HepG2 (cell line): ENCODE measurements around the gene DNAJC12. TPM values are rescaled to one million over a fixed set of nuclear protein-coding genes. Genes with fewer than 3 reads are reported as not detected.
A peak's percentile ranks its signal among the peaks of the same experiment; 100 is the strongest.

Experiments
- CSRNP1 ChIP-seq: sonication (generic); formaldehyde crosslinking; IDR thresholded peaks from 2 replicates; pipeline ENCODE4 v1.8.1; 2023; ENCODE audit warnings: mild to moderate bottlenecking, missing genetic modification reagents
- E2F2 ChIP-seq: sonication (generic); formaldehyde crosslinking; IDR thresholded peaks from 2 replicates; pipeline ENCODE4 v1.4.0; 2020; ENCODE audit warnings: missing genetic modification reagents, borderline replicate concordance
- MAFK ChIP-seq, 2 experiments: IDR thresholded peaks in 1 of 2; conservative IDR thresholded peaks in 1 of 2; 2 replicates each; pipeline ENCODE4 v1.6.1; 2011; ENCODE audit warnings: improper control_type of control experiment in 2 of 2, low read length in 2 of 2
- NFYC ChIP-seq: IDR thresholded peaks from 2 replicates; pipeline ENCODE4 v1.6.1; 2016; ENCODE audit warnings: missing genetic modification reagents, missing compliant biosample characterization
- PRMT3 ChIP-seq: sonication (generic); formaldehyde crosslinking; IDR thresholded peaks from 2 replicates; pipeline ENCODE4 v1.8.1; 2022; ENCODE audit warnings: low read depth, mild to moderate bottlenecking, moderate library complexity, missing genetic modification reagents, borderline replicate concordance
- SKI ChIP-seq: fragments of 450-650 bp; IDR thresholded peaks from one replicate; pipeline ENCODE4 v1.6.1; 2018; ENCODE audit warnings: mild to moderate bottlenecking; ENCODE audit not compliant: partially characterized antibody
- XRCC5 ChIP-seq: fragments of 200-400 bp; formaldehyde crosslinking; optimal IDR thresholded peaks from 2 replicates; pipeline ENCODE3; 2017; ENCODE audit warnings: mild to moderate bottlenecking, low read length
- ZNF367 ChIP-seq: sonication (generic); formaldehyde crosslinking; IDR thresholded peaks from 2 replicates; pipeline ENCODE4 v1.4.0; 2020; ENCODE audit warnings: missing genetic modification reagents, borderline replicate concordance
- ZNF605 ChIP-seq: sonication (generic); formaldehyde crosslinking; IDR thresholded peaks from 2 replicates; pipeline ENCODE4 v1.8.0; 2022; ENCODE audit warnings: mild to moderate bottlenecking, missing genetic modification reagents
- polyA plus RNA-seq, 8 experiments: library from polyadenylated mRNA; depleted of rRNA in 3 of 8; stranded (reverse) in 7 of 8; unstranded in 1 of 8; fragments of >200 nt; fragmentation: Illumina TruSeq in 4 of 8; extraction: Trizol in 4 of 8; gene quantifications; 2 replicates each; pipeline versions ENCODE4 v1.2.1 to v1.2.3, GENCODE V29; 2011 to 2016; ENCODE audit warnings: low read depth in 4 of 8, missing spikeins in 1 of 8, mixed read lengths in 1 of 8; ENCODE audit not compliant: insufficient read depth in 1 of 8
- total RNA-seq, 5 experiments: library from RNA; depleted of rRNA; stranded (reverse); fragments of >200 nt; fragmentation: Illumina TruSeq; extraction: Trizol; gene quantifications; 2 replicates each; pipeline ENCODE4 v1.2.3, GENCODE V29; 2016; ENCODE audit warnings: low read depth in 1 of 5
- TF ChIP-seq, protein P1 (sequence below): sonication (generic); formaldehyde crosslinking; IDR thresholded peaks from 2 replicates; pipeline ENCODE4 v1.4.0; 2020; ENCODE audit warnings: missing genetic modification reagents
- TF ChIP-seq, protein P2 (sequence below): sonication (generic); formaldehyde crosslinking; IDR thresholded peaks from 2 replicates; pipeline ENCODE4 v1.8.0; 2022; ENCODE audit warnings: mild to moderate bottlenecking, missing genetic modification reagents, borderline replicate concordance
- TF ChIP-seq, protein P3 (sequence below): sonication (generic); formaldehyde crosslinking; IDR thresholded peaks from 2 replicates; pipeline ENCODE4 v1.4.0; 2020; ENCODE audit warnings: missing genetic modification reagents, mild to moderate bottlenecking, borderline replicate concordance
- TF ChIP-seq, protein P4 (sequence below): sonication (generic); formaldehyde crosslinking; IDR thresholded peaks from 2 replicates; pipeline ENCODE4 v1.4.0; 2020; ENCODE audit warnings: missing genetic modification reagents
- TF ChIP-seq, protein P5 (sequence below): sonication (generic); formaldehyde crosslinking; IDR thresholded peaks from 2 replicates; pipeline ENCODE4 v1.4.0; 2020; ENCODE audit warnings: missing genetic modification reagents, borderline replicate concordance

Gene DNAJC12
- total and polyA plus RNA-seq, 2 of the 13 experiments (the other 11 are each of a cell fraction or from before 2014, with no cell fraction given), result 11.6 to 43.9 TPM

DNA sequence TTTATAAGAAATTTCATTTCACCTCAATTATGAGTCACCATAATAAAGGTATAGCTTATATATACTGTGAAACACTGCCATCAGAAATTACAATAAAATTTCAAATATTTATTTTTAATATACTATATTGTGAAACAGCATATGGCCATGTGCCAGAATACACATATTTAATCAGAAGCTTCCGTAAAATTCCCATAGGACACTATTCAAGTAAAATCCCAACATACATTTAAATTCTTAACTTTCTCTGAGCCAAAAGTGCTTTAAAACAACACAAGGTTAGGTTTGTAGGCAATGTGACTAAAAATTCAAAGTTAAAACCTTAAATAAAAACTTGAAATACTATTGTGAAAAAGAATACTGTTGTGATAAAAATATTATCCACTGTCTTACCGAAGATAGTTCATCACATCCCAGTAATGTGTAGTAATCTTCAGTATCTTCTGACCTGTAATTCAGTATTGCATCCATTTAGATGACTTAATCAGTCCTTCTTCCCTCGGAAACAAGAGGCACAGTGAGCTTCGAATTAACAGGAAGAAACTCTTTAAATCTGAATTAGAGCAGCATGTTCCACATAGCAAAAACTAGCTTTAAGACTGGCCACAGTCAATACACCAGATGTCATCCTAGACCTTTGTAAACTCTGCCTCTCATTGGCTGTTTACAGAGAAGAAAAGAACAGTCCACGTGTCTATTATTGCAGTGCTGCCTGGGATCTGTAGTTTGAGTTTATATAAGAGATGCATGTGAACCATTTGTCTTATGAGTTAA lies at the start of gene DNAJC12 (continued):
- TF ChIP-seq, protein P1, sequence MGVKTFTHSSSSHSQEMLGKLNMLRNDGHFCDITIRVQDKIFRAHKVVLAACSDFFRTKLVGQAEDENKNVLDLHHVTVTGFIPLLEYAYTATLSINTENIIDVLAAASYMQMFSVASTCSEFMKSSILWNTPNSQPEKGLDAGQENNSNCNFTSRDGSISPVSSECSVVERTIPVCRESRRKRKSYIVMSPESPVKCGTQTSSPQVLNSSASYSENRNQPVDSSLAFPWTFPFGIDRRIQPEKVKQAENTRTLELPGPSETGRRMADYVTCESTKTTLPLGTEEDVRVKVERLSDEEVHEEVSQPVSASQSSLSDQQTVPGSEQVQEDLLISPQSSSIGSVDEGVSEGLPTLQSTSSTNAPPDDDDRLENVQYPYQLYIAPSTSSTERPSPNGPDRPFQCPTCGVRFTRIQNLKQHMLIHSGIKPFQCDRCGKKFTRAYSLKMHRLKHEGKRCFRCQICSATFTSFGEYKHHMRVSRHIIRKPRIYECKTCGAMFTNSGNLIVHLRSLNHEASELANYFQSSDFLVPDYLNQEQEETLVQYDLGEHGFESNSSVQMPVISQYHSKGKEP, result no peak
- no peak for TF ChIP-seq ZNF367 (CRISPR knock-in tag)
- TF ChIP-seq, protein P2, sequence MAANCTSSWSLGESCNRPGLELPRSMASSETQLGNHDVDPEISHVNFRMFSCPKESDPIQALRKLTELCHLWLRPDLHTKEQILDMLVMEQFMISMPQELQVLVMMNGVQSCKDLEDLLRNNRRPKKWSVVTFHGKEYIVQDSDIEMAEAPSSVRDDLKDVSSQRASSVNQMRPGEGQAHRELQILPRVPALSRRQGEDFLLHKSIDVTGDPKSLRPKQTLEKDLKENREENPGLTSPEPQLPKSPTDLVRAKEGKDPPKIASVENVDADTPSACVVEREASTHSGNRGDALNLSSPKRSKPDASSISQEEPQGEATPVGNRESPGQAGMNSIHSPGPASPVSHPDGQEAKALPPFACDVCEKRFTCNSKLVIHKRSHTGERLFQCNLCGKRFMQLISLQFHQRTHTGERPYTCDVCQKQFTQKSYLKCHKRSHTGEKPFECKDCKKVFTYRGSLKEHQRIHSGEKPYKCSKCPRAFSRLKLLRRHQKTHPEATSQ (CRISPR knock-in tag), result no peak
- no peak for TF ChIP-seq E2F2 (CRISPR knock-in tag)
- no peak for TF ChIP-seq MAFK (conservative IDR thresholded peaks at IDR 0.05 in 1 of 2, IDR thresholded peaks at IDR 0.05 in 1 of 2; ENCODE audit: low read length in 2 of 2)
- no peak for TF ChIP-seq CSRNP1 (CRISPR knock-in tag)
- peak; percentile 78 for TF ChIP-seq NFYC
- TF ChIP-seq, protein P3, sequence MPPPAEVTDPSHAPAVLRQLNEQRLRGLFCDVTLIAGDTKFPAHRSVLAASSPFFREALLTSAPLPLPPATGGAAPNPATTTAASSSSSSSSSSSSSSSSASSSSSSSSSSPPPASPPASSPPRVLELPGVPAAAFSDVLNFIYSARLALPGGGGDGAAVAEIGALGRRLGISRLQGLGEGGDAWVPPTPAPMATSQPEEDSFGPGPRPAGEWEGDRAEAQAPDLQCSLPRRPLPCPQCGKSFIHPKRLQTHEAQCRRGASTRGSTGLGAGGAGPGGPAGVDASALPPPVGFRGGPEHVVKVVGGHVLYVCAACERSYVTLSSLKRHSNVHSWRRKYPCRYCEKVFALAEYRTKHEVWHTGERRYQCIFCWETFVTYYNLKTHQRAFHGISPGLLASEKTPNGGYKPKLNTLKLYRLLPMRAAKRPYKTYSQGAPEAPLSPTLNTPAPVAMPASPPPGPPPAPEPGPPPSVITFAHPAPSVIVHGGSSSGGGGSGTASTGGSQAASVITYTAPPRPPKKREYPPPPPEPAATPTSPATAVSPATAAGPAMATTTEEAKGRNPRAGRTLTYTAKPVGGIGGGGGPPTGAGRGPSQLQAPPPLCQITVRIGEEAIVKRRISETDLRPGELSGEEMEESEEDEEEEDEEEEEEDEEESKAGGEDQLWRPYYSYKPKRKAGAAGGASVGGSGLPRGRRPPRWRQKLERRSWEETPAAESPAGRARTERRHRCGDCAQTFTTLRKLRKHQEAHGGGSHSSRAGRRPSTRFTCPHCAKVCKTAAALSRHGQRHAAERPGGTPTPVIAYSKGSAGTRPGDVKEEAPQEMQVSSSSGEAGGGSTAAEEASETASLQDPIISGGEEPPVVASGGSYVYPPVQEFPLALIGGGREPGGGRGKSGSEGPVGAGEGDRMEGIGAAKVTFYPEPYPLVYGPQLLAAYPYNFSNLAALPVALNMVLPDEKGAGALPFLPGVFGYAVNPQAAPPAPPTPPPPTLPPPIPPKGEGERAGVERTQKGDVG (CRISPR knock-in tag), result no peak
- TF ChIP-seq SKI, result no peak
- no peak for TF ChIP-seq ZNF605 (CRISPR knock-in tag)
- TF ChIP-seq, protein P4, sequence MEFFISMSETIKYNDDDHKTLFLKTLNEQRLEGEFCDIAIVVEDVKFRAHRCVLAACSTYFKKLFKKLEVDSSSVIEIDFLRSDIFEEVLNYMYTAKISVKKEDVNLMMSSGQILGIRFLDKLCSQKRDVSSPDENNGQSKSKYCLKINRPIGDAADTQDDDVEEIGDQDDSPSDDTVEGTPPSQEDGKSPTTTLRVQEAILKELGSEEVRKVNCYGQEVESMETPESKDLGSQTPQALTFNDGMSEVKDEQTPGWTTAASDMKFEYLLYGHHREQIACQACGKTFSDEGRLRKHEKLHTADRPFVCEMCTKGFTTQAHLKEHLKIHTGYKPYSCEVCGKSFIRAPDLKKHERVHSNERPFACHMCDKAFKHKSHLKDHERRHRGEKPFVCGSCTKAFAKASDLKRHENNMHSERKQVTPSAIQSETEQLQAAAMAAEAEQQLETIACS (CRISPR knock-in tag), result no peak
- TF ChIP-seq, protein P5, sequence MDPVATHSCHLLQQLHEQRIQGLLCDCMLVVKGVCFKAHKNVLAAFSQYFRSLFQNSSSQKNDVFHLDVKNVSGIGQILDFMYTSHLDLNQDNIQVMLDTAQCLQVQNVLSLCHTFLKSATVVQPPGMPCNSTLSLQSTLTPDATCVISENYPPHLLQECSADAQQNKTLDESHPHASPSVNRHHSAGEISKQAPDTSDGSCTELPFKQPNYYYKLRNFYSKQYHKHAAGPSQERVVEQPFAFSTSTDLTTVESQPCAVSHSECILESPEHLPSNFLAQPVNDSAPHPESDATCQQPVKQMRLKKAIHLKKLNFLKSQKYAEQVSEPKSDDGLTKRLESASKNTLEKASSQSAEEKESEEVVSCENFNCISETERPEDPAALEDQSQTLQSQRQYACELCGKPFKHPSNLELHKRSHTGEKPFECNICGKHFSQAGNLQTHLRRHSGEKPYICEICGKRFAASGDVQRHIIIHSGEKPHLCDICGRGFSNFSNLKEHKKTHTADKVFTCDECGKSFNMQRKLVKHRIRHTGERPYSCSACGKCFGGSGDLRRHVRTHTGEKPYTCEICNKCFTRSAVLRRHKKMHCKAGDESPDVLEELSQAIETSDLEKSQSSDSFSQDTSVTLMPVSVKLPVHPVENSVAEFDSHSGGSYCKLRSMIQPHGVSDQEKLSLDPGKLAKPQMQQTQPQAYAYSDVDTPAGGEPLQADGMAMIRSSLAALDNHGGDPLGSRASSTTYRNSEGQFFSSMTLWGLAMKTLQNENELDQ (CRISPR knock-in tag), result no peak
- no peak for TF ChIP-seq PRMT3 (CRISPR knock-in tag)
- no peak for TF ChIP-seq XRCC5
